GM10266 (cell line): ENCODE measurements around the gene RNASEH2A.
"Not testable (repeated sequence)": the region's sequence is repeated elsewhere in the genome, so short reads cannot be mapped to it uniquely, and the experiment has no call there.

Source experiments
- DNase-seq: peaks from one replicate; pipeline ENCODE4 v3.0.0; 2012; ENCODE audit errors: extremely low spot score
- TF ChIP-seq, protein P1 (sequence below): IDR thresholded peaks from 2 replicates; pipeline ENCODE4 v1.5.1; 2012; ENCODE audit warnings: mild to moderate bottlenecking, low read depth; ENCODE audit not compliant: control insufficient read depth, insufficient read depth; ENCODE audit errors: missing control alignments

The RNASEH2A gene

DNA sequence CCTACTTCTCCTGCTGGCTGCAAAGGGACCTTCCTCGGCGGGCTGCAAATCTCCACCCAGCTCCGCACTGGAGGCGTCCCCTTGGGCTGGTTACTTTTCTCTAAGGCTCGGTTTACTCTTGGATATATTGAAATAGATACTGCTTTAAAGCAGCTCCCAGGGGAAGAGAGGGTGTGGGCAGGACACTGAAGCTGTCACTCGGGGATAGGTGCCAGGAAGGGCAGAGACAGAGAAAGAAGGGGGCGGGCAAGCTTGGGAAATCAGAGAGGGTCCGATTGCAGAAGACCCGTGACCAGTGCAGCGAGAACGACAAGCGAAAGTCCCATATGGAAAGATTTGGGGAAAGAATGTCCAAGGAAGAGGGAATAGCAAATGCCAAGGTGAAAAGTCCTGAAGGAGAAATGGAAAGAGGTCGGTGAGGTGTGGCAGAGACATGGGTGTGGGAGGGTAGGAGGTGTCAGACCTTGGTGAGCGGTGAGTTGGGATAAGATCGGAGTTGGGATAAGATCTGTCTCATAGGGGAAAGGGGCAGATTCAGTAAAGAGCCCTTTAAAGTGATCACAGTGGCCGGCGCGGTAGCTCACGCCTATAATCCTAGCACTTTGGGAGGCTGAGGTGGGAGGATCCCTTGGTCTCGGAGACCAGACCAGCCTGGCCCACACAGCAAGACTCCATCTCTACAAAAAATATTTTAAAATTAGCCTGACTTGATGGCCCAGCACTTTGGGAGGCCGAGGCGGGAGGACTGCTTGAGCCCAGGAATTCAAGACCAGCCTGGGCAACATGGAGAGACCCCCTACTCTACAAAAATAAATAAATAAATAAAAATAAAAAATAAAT is 3.9 kb upstream of the RNASEH2A start:
- no peak for DNase-seq
- TF ChIP-seq, protein P1, sequence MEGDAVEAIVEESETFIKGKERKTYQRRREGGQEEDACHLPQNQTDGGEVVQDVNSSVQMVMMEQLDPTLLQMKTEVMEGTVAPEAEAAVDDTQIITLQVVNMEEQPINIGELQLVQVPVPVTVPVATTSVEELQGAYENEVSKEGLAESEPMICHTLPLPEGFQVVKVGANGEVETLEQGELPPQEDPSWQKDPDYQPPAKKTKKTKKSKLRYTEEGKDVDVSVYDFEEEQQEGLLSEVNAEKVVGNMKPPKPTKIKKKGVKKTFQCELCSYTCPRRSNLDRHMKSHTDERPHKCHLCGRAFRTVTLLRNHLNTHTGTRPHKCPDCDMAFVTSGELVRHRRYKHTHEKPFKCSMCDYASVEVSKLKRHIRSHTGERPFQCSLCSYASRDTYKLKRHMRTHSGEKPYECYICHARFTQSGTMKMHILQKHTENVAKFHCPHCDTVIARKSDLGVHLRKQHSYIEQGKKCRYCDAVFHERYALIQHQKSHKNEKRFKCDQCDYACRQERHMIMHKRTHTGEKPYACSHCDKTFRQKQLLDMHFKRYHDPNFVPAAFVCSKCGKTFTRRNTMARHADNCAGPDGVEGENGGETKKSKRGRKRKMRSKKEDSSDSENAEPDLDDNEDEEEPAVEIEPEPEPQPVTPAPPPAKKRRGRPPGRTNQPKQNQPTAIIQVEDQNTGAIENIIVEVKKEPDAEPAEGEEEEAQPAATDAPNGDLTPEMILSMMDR, result no peak

DNA sequence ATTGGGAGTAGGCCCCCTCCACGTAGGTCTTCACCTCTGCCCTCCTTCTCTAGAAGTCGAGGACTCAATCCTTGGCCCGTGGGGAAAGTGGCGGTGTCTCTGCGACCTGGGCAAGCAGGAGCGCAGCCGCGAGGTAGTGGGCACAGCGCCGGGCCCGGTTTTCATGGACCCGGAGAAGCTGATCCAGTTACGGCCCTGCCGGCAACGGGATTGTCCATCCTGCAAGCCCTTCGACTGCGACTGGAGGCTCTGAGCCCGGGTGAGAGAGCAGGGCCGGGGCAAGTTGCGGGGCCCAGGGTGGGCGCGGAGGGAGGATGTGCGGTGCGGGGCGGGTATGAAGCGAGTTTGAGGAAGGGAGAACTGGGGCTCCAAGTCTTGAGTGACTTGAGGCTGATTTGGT is 2.3 kb upstream of the RNASEH2A start:
- DNase-seq, result no peak
- TF ChIP-seq, protein P1, result no peak

DNA sequence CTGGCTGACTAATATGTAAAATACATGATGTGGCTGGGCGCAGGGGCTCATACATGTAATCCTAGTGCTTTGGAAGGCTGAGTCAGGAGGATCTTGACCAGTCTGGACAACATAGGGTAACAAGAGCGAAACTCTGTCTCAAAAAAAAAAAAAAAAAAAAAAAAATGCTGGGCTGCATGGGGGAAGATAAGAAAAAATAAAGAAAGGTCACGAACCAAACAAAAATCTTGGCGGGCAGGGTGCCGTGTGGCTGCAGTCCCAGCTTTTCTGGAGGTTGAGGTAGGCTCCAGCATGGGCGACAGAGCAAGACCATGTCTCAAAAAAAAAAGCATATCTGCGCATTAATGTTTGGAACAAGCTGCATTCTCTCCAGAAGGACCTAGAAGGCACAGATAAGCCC is 8.7 kb downstream of the RNASEH2A start:
- no peak for DNase-seq
- TF ChIP-seq, protein P1, result no peak

DNA sequence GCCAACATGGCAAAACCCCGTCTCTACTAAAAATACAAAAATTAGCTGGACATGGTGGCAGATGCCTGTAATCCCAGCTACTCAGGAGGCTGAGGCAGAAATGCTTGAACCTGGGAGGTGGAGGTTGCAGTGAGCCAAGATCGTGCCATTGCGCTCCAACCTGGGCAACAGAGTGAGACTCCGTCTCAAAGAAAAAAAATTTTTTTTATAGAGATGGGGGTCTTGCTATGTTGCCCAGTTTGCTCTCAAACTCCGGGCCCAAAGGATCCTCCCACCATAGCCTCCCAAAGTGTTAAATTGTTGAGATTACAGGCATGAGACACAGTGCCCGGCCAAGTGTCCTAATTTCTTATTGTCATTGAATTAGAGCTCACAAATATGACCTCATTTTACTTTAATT is 10.8 kb downstream of the RNASEH2A start:
- not testable (repeated sequence) for DNase-seq

DNA sequence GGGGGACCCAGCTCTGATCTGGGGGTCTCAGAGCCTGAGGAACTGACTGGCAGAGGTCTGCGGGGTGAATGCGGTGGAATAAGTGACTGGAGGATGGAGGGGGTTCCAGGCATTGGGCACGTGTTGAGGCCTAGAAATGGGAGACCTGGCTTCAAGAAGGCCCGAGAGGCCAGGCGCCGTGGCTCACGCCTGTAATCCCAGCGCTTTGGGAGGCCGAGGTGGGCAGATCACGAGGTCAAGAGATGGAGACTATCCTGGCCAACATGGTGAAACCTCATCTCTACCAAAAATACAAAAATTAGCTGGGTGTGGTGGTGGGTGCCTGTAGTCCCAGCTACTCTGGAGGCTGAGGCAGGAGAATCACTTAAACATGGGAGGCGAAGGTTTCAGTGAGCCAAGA is 11.4 kb downstream of the RNASEH2A start:
- not testable (repeated sequence) for DNase-seq

DNA sequence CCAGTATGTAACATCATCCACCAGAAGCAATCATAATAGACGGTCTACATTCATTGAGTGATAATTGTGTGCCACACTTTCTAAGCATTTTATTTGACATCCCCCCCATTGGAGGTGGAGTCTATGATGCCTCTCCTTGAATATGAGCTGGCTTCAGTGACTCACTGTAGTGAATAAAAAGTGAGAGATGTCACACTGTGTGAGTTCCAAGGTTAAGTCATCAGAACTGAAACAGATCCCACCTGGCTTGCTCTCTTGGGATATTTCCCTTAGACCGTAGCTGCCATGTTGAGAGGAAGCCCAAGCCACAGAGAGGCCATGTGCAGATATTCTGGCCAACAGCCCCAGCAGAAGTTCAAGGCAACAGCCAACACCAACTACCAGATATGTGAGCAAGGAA is 15.4 kb downstream of the RNASEH2A start:
- no peak for DNase-seq
- TF ChIP-seq, protein P1, result no peak

DNA sequence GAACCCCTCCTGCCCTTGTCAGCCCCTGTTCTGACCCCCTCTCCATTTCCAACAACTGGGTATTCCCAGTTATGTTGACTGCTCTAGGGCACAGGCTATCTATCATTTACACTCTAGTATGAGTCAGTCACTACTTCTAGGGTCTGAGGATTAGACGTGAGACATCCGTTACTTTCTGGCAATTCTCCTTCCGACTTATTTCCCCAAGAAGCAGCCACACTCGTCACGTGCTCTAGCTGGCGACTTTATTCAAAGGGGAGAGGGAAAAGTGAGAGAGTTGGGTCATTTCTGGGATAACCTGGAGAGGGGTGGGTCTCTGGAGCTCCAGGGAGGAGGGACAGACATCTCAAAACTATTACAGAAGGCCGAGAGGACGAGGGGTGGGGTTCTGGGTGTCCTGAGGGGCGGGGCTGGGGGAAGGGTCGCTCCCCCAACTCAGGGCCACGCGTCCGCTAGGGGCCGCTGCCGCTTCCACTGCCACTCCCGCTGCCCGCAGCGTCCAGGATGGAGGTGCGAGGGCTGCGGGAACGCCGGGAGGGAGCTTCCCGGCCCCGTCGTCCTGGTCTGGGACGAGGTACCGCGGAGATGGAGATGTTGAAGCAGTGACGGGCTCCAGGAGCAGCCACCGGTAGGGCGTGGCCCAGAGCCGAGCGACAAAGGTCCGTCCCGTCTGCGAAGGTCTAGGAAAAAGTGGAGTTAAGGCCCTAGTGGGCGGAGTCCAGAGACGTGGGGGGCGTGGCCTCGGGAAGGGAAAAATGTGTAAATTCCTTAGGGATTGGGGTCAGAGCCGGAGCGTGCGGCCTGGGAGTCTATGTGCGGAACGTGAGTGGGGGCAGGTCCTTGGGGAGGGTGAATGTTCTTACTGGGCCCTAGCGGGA is 19.1 kb downstream of the RNASEH2A start:
- DNase-seq, result no peak

DNA sequence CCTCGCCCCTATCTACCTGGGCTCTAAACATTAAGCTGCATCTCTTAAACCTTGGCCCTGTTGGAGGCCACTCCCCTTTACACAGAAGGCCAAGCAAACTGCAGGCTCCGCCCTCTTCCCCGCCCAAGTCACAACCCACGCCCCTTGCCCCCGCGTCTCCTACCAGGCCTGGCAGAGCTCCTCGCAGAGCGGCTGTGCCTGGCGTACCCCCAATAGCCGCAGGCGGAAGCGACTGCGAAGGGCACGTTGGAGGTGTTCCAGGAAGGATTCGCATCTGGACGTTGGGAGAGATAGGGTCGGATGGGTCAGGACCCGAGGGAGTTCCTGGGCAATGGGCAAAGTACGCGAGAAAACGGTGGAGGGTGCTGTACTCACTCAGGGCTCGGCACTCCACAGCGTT is 22.1 kb downstream of the RNASEH2A start:
- DNase-seq, result no peak

More for the DNA sequence above, 19.1 kb downstream of the RNASEH2A start:
- TF ChIP-seq, protein P1, result peak; percentile 41

More for the DNA sequence above, 22.1 kb downstream of the RNASEH2A start:
- TF ChIP-seq, protein P1, result no peak
